Mammary epithelial cell (primary cell): ENCODE results near the gene SASH3.

Experiments used
- CTCF ChIP-seq, 2 donors: IDR thresholded peaks in 1 of 2; conservative IDR thresholded peaks in 1 of 2; 2 replicates each; pipeline ENCODE4 v1.5.1; 2011 to 2012; ENCODE audit warnings: inconsistent platforms in 2 of 2, low read length in 2 of 2, mild to moderate bottlenecking in 2 of 2, control low read depth in 1 of 2, low read depth in 1 of 2; ENCODE audit not compliant: insufficient read depth in 1 of 2; ENCODE audit errors: extremely low read depth in 1 of 2
- EZH2 ChIP-seq: IDR thresholded peaks from 2 replicates; pipeline ENCODE4 v1.6.1; 2012; ENCODE audit warnings: low read length, inconsistent platforms, borderline replicate concordance

GRCh38 chrX:129790808-129791207 lies 11.1 kb downstream of the SASH3 start:
- TF ChIP-seq CTCF (conservative IDR thresholded peaks at IDR 0.05 in 1 of 2, IDR thresholded peaks at IDR 0.05 in 1 of 2; ENCODE audit: extremely low read depth in 1 of 2, insufficient read depth in 1 of 2, low read depth in 1 of 2, low read length in 2 of 2) (no peak), EZH2 (no peak)
